Activated CD8-positive, alpha-beta T cell treated with anti-CD3 and anti-CD28 coated beads for 36 hours (primary cell): ENCODE measurements around the gene PSD2. TPM values are rescaled to one million over a fixed set of nuclear protein-coding genes. Genes with fewer than 3 reads are reported as not detected.

ENCODE experiments used
- ATAC-seq: fragments of 200-7000 bp; cut with Tn5 transposase; one replicate; pipeline ENCODE4 v1.10.0; 2021; ENCODE audit warnings: mild to moderate bottlenecking, moderate library complexity
- CTCF ChIA-PET: fragments of 350-600 bp; sonication (Branson Sonifier 250); formaldehyde crosslinking; loops from one replicate; lab custom pipeline; 2021; ENCODE audit warnings: antibody characterized with exemption; lab: Charles Lee
- POLR2A ChIA-PET: fragments of 350-600 bp; sonication (Branson Sonifier 250); formaldehyde crosslinking; loops from one replicate; lab custom pipeline; 2021; ENCODE audit warnings: antibody characterized with exemption; lab: Charles Lee
- DNase-seq: peaks from one replicate; pipeline ENCODE4 v3.0.0-alpha.2; 2020
- H3K27ac Mint-ChIP-seq: one replicate; pipeline ENCODE4 v1.8.0; 2021; ENCODE audit warnings: mild to moderate bottlenecking, mixed read lengths
- H3K27me3 Mint-ChIP-seq: one replicate; pipeline ENCODE4 v1.8.0; 2021; ENCODE audit warnings: mixed read lengths
- H3K36me3 Mint-ChIP-seq: one replicate; pipeline ENCODE4 v1.8.0; 2021; ENCODE audit warnings: low read depth, mixed read lengths
- H3K4me1 Mint-ChIP-seq: one replicate; pipeline ENCODE4 v1.8.0; 2021; ENCODE audit warnings: low read depth, mixed read lengths
- H3K4me3 Mint-ChIP-seq: one replicate; pipeline ENCODE4 v1.8.0; 2021; ENCODE audit warnings: mild to moderate bottlenecking, moderate library complexity, mixed read lengths
- H3K9me3 Mint-ChIP-seq: one replicate; pipeline ENCODE4 v1.8.0; 2021; ENCODE audit warnings: mixed read lengths
- CTCF ChIP-seq: fragments of 200-600 bp; IDR thresholded peaks from one replicate; pipeline ENCODE4 v1.8.0; 2022; ENCODE audit warnings: antibody characterized with exemption, mild to moderate bottlenecking
- intact Hi-C: fragments of 100-400 bp; cut with micrococcal nuclease; formaldehyde crosslinking; loops from one replicate; pipeline ENCODE4 v1.10.0; 2022
- total RNA-seq, 2 experiments: library from RNA; stranded (reverse); gene quantifications; one replicate each; pipeline ENCODE4 v1.2.3, GENCODE V29; 2021

The PSD2 gene
- total RNA-seq, 2 experiments from 2014 or later = 0.14 TPM; not detected in 1

GRCh38 chr5:139812836-139813805 is 17.5 kb downstream of the PSD2 start:
- Mint-ChIP-seq H3K4me3 (no peak overlapping the region), H3K4me1 (no peaks in the 10 kb centered on the region), H3K36me3 (no peaks in the 10 kb centered on the region), H3K9me3 (no peaks in the 10 kb centered on the region), H3K27ac (no peak overlapping the region), H3K27me3 (peaks cover 5% of the 10 kb centered on the region)
- CTCF ChIA-PET = no interaction called here
- intact Hi-C loops = no loop called here
- POLR2A ChIA-PET = no interaction called here
- ATAC-seq = no peak
- no peak for TF ChIP-seq CTCF
- no peak for DNase-seq

- H3K27ac Mint-ChIP-seq = no peak overlapping the region
- POLR2A ChIA-PET = no interaction called here
- H3K4me3 Mint-ChIP-seq = no peak overlapping the region
- no peaks in the 10 kb centered on the region for H3K36me3 Mint-ChIP-seq
- peaks cover 4% of the 10 kb centered on the region for H3K9me3 Mint-ChIP-seq
- ATAC-seq = no peak
- peaks cover 2% of the 10 kb centered on the region for H3K27me3 Mint-ChIP-seq
- H3K4me1 Mint-ChIP-seq = no peaks in the 10 kb centered on the region
- CTCF ChIA-PET = interaction anchor here (0.8 kb wide), 1 partner anchor 154 kb away, joined by 3 read pairs; no protein-coding TSS in a partner anchor
- intact Hi-C loops = no loop called here
- no peak for DNase-seq
- no peak for TF ChIP-seq CTCF
Measured at GRCh38 chr5:139814191-139814601, 18.6 kb downstream of the PSD2 start.

GRCh38 chr5:139814704-139815280 is 19.2 kb downstream of the PSD2 start:
- H3K27me3 Mint-ChIP-seq = peaks cover 2% of the 10 kb centered on the region
- ChIA-PET POLR2A (no interaction called here), CTCF (interaction anchor here (0.8 kb wide), 1 partner anchor 154 kb away, joined by 3 read pairs; no protein-coding TSS in a partner anchor)
- no peak overlapping the region for H3K4me3 Mint-ChIP-seq
- DNase-seq = no peak
- H3K9me3 Mint-ChIP-seq = peaks cover 4% of the 10 kb centered on the region
- TF ChIP-seq CTCF = no peak
- no peak overlapping the region for H3K27ac Mint-ChIP-seq
- H3K4me1 Mint-ChIP-seq = no peaks in the 10 kb centered on the region
- ATAC-seq = no peak
- intact Hi-C loops = no loop called here
- no peaks in the 10 kb centered on the region for H3K36me3 Mint-ChIP-seq

- intact Hi-C loops = no loop called here
- no peak overlapping the region for H3K27ac Mint-ChIP-seq
- no peaks in the 10 kb centered on the region for H3K4me1 Mint-ChIP-seq
- POLR2A ChIA-PET = interaction anchor here (0.6 kb wide), 1 partner anchor 714 kb away, joined by 3 read pairs; no protein-coding TSS in a partner anchor
- CTCF ChIA-PET = interaction anchor here (1.0 kb wide), 1 partner anchor 152 kb away, joined by 3 read pairs; no protein-coding TSS in a partner anchor
- DNase-seq (no peak), ATAC-seq (no peak)
- no peak overlapping the region for H3K4me3 Mint-ChIP-seq
- H3K27me3 Mint-ChIP-seq = peaks cover 2% of the 10 kb centered on the region
- H3K36me3 Mint-ChIP-seq = no peaks in the 10 kb centered on the region
- H3K9me3 Mint-ChIP-seq = peaks cover 4% of the 10 kb centered on the region
- TF ChIP-seq CTCF = no peak
Measured at GRCh38 chr5:139816566-139816965, 21.0 kb downstream of the PSD2 start.
